Lower leg skin (tissue), 3 donors: ENCODE data around the gene GAREM2.

Source experiments
- POLR2A ChIP-seq, 2 donors: fragments of 450-650 bp; IDR thresholded peaks; one replicate each; pipeline ENCODE4 v1.6.1; 2016 to 2017; ENCODE audit warnings: antibody characterized with exemption in 2 of 2, mild to moderate bottlenecking in 1 of 2, moderate library complexity in 1 of 2
- TF ChIP-seq, protein P1 (sequence below), 3 donors: fragments of 450-650 bp; IDR thresholded peaks; one replicate each; pipeline ENCODE4 v1.5.1; 2016; ENCODE audit warnings: antibody characterized with exemption in 3 of 3, mild to moderate bottlenecking in 3 of 3, moderate library complexity in 2 of 3

DNA sequence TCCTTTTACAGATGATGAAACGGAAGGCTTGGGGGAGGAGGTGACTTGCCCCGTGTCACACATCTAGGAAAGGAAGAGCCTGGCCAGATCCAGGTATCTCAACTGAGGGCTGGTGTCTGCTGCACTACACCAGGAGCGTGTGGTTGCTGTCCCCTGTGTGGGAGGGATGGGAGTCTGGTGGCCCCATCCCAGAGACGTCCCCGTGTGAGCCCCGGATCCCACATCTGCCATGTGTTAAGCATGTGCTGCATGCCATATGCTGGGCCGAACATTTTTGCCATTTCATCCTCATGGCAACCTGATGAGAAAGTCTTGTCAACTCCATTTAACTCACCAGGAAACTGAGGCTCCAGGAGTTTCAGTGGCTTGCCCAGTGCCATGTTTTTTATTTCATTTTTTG lies 4.2 kb downstream of the GAREM2 start:
- TF ChIP-seq, protein P1, sequence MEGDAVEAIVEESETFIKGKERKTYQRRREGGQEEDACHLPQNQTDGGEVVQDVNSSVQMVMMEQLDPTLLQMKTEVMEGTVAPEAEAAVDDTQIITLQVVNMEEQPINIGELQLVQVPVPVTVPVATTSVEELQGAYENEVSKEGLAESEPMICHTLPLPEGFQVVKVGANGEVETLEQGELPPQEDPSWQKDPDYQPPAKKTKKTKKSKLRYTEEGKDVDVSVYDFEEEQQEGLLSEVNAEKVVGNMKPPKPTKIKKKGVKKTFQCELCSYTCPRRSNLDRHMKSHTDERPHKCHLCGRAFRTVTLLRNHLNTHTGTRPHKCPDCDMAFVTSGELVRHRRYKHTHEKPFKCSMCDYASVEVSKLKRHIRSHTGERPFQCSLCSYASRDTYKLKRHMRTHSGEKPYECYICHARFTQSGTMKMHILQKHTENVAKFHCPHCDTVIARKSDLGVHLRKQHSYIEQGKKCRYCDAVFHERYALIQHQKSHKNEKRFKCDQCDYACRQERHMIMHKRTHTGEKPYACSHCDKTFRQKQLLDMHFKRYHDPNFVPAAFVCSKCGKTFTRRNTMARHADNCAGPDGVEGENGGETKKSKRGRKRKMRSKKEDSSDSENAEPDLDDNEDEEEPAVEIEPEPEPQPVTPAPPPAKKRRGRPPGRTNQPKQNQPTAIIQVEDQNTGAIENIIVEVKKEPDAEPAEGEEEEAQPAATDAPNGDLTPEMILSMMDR (IDR thresholded peaks at IDR 0.05), result no peak
- no peak for TF ChIP-seq POLR2A (IDR thresholded peaks at IDR 0.05)
